GM18511 (cell line): ENCODE data around the gene POMP.
A peak's percentile ranks its signal among the peaks of the same experiment; 100 is the strongest.
"Not testable (repeated sequence)": the region's sequence is repeated elsewhere in the genome, so short reads cannot be mapped to it uniquely, and the experiment has no call there.

Experiments used
- ATAC-seq: cut with Tn5 transposase; IDR thresholded peaks from one replicate; pipeline ENCODE4 v1.9.1; 2021; ENCODE audit warnings: mild to moderate bottlenecking, moderate library complexity; ENCODE audit not compliant: unreplicated experiment

Gene POMP

DNA sequence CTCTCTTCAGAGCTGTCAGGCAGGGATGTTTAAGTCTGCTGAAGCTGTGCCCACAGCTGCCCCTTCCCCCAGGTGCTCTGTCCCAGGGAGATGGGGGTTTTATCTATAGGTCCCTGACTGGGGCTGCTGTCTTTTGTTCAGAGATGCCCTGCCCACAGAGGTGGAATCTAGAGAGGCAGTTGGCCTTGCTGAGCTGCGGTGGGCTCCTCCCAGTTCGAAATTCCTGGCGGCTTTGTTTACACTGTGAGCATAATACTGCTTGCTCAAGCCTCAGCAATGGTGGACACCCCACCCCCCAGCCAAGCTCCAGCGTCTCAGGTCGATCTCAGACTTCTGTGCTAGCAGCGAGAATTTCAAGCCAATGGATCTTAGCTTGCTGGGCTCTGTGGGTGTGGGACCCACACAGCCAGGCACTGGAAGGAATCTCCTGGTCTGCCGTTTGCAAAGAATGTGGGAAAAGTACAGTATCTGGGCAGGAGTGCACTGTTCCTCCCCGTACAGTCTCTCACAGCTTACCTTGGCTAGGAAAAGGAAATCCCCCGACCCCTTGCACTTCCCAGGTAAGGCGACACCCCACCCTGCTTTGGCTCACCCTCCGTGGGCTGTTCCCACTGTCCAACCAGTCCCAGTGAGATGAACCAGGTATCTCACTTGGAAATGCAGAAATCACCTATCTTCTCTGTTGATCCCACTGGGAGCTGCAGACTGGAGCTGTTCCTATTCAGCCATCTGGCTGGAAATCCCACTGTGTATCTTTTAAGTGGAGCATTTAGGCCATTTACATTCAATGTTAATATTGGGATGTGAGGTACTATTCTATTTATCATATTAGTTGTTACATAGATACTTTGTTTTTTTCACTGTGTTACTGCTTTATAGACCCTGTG, 34.9 kb downstream of the POMP start:
- ATAC-seq, result not testable (repeated sequence)

DNA sequence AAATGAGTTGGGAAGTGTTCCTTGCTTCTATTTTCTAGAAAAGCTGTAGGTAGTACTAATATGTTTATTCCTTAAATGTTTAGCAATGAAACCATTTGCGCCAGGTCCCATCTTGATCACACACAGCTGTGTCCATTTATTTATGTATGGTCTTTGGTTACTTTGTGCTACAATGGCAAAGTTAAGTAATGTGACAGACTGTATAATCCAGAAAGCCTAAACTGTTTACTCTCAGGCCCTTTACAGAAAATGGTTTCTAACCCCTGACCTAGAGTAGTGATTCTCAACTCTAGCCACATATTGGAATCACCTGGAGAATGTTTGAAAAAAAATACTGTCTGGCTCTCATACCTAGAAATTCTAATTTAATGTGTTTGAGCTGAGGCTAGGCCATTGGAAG, 38.5 kb downstream of the POMP start:
- ATAC-seq, result no peak

DNA sequence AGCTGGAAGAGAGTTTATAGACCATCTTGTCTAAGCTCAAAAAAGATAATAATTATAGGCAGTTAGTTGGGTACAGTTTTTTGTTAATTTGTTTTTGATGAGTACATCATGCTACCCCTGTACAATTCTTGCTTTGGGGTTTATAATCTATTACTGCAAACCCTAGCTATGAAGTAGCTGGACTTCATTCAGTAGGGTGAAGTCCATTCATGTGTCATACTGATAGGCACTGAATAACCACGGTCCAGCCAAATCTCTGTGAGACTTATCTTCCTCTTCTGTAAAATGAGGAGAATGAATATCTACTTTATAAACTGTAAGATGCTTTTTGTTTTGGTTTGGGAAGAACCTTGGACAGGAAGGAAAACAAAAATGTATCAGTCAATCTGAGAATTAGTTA, 40.3 kb downstream of the POMP start:
- no peak for ATAC-seq

DNA sequence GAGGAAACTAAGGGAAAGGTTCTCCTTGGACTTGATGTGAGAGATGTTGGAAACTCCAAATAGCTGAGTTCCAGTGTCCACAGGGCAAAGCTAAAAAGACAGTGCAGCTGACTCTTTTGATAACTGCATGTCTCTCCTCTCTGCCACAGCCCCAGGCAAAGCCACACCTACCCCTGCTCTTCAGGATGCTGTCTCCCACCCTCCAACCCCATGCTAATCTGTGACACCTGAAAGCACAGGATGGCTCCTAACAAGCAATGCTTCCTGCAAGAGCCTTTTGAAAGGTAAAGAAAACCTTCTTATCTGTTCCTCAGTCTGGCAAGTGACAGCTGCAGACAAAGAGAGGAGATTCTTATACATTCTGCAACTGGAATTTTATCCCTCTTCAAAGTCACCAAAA, 45.4 kb downstream of the POMP start:
- no peak for ATAC-seq

DNA sequence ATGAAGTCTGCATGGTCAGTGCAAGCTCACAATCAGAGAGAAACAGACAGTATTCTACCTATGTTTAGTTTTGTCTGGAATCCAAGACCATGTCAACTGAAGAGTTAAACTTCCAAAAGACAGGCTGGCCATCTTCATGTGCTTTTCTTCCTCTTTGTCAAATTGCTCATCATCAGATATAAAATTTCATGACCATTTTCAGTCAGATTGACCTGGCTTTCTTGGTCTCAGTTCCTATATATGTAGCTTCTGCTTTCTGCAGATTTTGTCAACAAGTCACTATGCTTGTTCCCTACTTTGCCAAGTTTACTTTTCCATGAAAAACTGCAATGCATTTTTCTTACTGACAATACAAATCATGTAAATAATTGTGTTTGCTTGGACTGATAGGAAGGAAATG, 46.0 kb downstream of the POMP start:
- ATAC-seq, result no peak

DNA sequence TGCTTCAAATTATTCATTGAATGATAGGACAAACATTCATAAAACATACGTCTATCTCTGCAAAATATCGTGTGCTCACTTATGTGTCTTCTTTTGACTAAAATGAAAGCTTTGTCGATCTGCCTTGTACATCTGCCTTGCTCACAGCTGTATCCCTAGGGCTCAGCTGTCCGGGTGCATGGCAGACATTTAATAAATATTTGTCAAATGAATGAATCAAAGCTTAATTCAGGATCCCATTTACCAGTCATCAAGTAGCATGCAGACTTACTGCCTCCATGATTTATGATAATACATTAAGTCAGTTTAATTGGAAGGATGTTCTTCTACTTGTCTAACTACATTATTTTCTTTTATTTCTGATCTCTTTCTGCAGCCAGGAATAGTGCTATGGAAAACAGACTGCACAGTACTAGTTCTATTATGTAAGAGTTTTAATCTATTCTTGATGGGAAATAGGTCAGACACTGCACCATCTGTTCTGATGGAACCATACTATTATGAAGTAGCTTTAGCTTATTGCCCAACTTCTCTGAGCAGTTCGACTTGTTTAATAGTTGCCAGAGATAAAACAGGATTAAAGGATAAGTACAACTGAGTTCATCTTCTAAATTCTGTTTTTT, 46.6 kb downstream of the POMP start:
- ATAC-seq, result no peak

- peak; percentile 99 for ATAC-seq
Measured at GRCh38 chr13:28707629-28708427, 48.9 kb downstream of the POMP start.

- no peak for ATAC-seq
Measured at GRCh38 chr13:28710161-28710560, 51.2 kb downstream of the POMP start.

DNA sequence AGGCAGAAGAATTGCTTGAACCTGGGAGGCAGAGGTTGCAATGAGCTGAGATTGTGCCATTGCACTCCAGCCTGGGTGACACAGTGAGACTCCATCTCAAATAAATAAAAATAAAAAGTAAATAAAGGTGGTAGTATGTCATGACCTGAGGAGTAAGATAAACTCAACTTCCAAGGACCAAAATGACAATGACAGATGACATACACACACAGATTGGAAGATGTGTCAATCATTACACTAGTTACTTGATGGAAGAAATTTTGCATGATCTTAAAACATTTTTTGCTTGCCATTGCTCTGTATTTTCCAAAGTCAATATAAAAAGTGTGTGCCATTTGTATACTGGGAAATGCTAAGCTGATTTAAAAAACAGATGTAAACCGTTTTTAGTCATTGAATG, 55.7 kb downstream of the POMP start:
- ATAC-seq, result no peak

- no peak for ATAC-seq
Measured at GRCh38 chr13:28716511-28716910, 57.6 kb downstream of the POMP start.

DNA sequence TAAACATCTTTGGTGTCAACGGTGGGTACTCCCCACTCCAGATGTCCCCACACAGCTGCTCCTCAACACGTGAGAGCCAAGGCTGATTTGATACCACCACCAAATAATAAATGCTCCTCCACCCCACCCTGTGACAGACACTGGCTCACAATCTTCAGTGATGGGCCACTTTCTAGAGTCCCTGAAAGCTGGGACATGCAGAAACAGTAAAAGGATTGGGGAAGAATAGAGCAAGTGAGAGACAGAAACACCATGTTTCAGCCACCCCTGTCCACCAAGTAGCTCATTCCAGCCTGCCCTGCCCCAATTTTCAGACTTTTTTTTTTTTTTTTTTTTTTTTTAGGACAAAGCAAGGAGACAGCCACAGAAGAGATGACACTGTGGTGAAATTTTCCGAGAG, 58.2 kb downstream of the POMP start:
- ATAC-seq, result no peak

DNA sequence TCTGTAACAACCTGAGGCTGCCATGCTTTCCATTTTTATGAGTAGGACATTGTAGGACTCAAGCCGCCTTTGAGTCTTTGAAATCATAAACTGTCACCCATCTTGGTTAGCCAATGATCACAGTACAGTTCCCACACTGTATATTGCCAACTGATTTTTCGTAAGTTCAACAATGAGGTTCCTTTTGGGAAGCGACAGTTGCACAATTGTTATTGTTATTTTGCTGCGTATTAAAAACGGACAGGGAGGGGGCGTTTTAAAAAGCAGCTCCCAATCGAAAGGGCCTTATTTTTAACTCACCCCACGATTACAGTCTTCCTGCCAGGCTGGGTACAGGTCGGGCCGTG, 59.2 kb downstream of the POMP start:
- ATAC-seq, result peak; percentile 0

DNA sequence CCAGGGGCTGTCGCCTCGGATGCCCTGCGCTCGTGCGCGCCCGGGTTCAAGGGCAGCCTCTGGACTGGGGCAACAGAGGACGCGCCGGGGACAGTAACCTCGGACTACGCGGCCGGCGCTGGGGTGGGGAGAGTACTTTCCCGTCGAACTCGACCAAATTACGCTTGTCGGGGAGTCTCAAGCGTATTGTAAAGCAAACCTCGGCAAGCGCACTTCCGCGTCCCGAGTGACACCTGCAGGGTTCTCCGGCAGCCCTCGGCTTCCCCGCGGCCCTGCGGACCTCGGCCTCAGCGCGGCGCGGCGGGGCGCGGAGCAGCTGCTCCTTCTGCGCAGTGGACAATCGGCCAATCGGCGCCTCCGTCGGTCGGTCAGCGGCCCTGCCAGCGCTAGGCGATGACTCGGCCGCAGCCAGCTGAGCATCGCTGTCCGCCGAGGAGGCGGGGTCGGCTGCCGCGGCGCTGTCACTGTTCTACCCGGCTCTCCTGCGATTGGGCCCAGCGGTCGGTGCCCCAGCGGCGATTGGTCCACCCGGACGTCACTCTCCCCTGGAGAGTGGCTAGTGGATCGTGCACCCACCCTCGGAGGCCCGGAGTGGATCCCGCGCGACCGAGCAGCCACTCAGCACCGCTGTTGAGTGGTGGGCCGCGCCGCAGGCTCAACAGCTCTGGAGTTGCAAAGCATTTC, 59.8 kb downstream of the POMP start, which contains the start of gene SLC46A3:
TSS of gene SLC46A3 (minus strand) at position 428 of the 684 bp plus-strand sequence. CDS start 972 bp downstream, outside the sequence.
- peak; percentile 99 for ATAC-seq

GRCh38 chr13:28719227-28720055, 60.5 kb downstream of the POMP start:
- peak; percentile 6 for ATAC-seq

DNA sequence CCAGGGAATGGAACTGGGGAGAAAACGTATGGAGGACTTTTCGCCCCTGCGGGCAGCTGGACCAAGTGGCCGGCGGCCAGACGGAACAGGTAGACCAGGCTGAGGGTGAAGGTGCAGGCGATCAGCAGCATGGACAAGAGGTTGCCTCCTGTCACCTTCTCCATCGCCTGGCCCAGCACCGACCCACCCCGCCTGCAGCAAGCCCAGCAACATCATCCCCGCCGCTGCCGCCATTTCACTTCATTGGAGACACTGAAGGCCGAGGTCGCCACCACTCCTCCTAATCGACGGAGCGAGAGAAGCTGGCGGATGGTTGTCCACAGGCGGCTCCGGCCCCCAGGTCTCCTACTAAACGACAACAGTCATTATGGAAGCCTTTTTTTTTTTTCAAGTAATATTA, 64.9 kb downstream of the POMP start:
- no peak for ATAC-seq

DNA sequence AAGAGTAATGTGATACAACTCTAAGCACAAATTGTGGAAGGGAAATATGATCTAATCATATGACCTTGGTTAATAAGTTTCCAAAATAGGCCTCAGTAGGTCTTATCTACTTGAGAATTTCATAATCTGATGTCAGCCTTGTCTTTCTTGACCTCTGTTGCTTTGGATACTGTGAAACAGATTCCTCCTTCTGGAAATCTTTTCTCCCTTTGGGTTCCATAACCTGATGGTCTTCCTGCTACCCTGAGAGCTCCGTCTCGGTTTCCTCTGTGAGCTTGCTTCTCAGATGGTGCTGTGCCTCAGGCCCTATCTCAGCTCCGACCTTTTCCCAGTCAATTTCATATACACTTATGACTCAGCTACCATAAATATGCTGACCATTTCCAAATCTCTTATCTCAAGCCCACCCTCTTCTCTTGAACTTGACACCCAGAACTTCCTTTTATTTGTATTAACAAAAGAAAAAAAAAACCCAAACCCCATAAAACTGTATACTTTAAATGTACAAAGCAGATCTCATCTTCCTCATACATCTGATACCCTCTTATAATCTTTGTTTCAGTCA, 66.2 kb downstream of the POMP start:
- no peak for ATAC-seq
